AG09309 (cell line): ENCODE data around the gene DVL1.

Experiments used
- DNase-seq: peaks from one replicate; pipeline ENCODE4 v3.0.0-alpha.2; 2010; ENCODE audit warnings: low read depth
- H3K4me3 ChIP-seq: 2 replicates; pipeline ENCODE4 v1.5.1; 2011; ENCODE audit warnings: mild to moderate bottlenecking, low read depth, low read length, moderate library complexity; ENCODE audit not compliant: control insufficient read depth
- CTCF ChIP-seq: IDR thresholded peaks from 2 replicates; pipeline ENCODE4 v1.5.1; 2011; ENCODE audit warnings: mild to moderate bottlenecking, low read depth, low read length, inconsistent platforms; ENCODE audit not compliant: insufficient read depth, control insufficient read depth; ENCODE audit errors: missing control alignments

The DVL1 gene

GRCh38 chr1:1349256-1350012, at the start of gene DVL1:
TSS of gene DVL1 (minus strand) at chr1:1349418. CDS start at chr1:1349065, 353 bp downstream.
- peak; percentile 50 for TF ChIP-seq CTCF
- no peak for DNase-seq
- peak within 1 kb of the TSS; percentile 84 for H3K4me3 ChIP-seq

- peak overlapping the region; percentile 87 for H3K4me3 ChIP-seq
- no peak for TF ChIP-seq CTCF
- no peak for DNase-seq
Measured at GRCh38 chr1:1398677-1399186, 49.5 kb upstream of the DVL1 start.

GRCh38 chr1:1397839-1398523, 48.8 kb upstream of the DVL1 start:
- no peak for DNase-seq
- peak overlapping the region; percentile 87 for H3K4me3 ChIP-seq

GRCh38 chr1:1395166-1395565, 45.9 kb upstream of the DVL1 start:
- DNase-seq: no peak
- TF ChIP-seq CTCF: no peak
- H3K4me3 ChIP-seq: no peak overlapping the region

More at GRCh38 chr1:1397839-1398523, 48.8 kb upstream of the DVL1 start:
- no peak for TF ChIP-seq CTCF

GRCh38 chr1:1394116-1394515, 44.9 kb upstream of the DVL1 start:
- DNase-seq: no peak
- H3K4me3 ChIP-seq: no peak overlapping the region
- TF ChIP-seq CTCF: no peak

GRCh38 chr1:1393428-1393827, 44.2 kb upstream of the DVL1 start:
- TF ChIP-seq CTCF: no peak
- DNase-seq: no peak
- no peak overlapping the region for H3K4me3 ChIP-seq
